Non-pigmented ciliary epithelial cell (primary cell): Measurements from ENCODE around the gene THAP9.

ENCODE experiments used
- DNase-seq: peaks from one replicate; pipeline ENCODE4 v3.0.0-alpha.2; 2010; ENCODE audit warnings: low read depth

THAP9 gene

GRCh38 chr4:82957045-82957444 is 56.5 kb downstream of the THAP9 start:
- DNase-seq: no peak

- no peak for DNase-seq
Observed at GRCh38 chr4:82965763-82966162, 65.2 kb downstream of the THAP9 start.

- DNase-seq: no peak
Observed at GRCh38 chr4:82968972-82969371, 68.4 kb downstream of the THAP9 start.

GRCh38 chr4:82969414-82969813 is 68.9 kb downstream of the THAP9 start:
- no peak for DNase-seq
